Effector CD8-positive, alpha-beta T cell (primary cell): ENCODE results near the gene TIMM29.
"Not testable (repeated sequence)": the region's sequence is repeated elsewhere in the genome, so short reads cannot be mapped to it uniquely, and the experiment has no call there.

ENCODE experiments used
- DNase-seq: peaks from one replicate; lab custom pipeline; 2025; lab: John Stamatoyannopoulos, UW

Gene TIMM29

DNA sequence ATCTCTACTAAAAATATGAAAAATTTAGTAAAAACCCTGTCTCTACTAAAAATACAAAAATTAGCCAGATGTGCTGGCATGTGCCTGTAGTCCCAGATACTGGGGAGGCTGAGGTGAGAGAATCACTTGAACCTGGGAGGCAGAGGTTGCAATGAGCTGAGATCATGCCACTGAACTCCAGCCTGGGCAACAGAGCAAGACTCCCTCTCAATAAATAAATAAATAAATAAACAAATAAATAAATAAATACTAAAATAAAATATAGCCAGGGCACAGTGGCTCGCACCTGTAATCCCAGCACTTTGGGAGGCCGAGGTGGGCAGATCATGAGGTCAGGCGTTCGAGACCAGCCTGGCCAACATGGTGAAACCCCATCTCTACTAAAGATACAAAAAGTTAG, 14.8 kb downstream of the TIMM29 start:
- DNase-seq: not testable (repeated sequence)

DNA sequence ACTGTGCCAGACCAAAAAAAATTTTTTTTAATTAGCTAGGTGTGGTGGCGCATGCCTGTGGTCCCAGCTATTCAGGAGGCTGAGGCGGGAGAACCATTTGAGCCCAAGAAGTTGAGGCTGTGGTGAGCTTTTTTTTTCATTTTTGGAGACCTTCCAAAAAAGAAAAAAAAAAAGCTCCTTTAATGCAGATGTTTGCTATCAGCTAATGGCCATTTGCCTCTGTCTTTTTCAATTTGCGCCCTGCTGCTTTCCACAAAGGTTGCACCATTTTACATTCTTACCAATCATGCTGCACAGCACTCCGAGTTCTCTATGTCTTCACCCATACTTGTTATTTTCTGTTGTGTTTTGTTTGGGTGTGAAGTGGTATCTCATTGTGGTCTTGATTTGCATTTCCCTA, 16.7 kb downstream of the TIMM29 start:
- no peak for DNase-seq

DNA sequence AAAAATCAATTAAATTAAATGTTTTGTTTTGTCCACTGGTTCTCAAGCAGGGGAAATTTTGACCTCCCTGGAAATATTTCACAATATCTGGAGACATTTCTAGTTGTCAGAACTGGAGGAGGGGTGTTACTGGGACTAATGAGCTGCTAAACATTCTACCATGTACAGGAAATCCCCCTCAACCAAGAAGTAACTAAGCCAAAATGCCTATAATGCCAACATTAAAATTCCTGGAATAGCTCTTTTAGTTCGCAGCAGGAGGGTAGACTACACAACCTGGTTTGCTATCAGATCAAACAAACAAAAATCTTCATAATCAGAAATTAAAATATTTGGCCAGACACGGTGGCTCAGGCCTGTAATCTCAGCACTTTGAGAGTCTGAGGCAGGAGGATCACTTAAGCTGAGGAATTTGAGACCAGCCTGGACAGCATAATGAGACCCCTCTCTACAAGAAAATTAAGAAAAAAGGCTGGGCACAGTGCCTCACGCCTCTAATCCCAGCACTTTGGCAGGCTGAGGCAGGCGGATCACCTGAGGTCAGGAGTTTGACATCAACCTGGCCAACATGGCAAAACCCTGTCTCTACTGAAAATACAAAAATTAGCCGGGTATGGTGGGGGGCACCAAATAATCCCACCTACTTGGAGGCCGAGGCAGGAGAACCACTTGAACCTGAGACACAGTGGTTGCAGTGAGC, 18.5 kb downstream of the TIMM29 start:
- no peak for DNase-seq

DNA sequence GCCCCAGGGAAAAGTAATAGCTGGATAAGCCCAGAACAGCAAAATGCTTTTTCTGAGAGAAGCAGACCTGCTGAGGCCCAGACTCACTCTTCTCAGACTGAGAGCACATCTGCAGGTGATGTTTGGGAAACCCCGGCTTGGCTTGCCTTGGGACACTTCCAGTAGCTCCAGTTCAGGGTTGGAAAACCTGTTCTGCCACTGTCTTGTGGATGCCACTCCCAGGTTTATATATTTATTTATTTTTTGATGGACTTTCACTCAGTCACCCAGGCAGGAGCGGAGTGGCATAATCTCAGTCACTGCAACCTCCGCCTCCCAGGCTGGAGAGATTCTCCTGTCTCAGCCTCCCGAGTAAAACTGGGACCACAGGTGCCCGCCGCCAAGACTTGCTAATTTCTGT, 24.2 kb downstream of the TIMM29 start:
- no peak for DNase-seq

GRCh38 chr19:10959277-10959968, 30.8 kb downstream of the TIMM29 start:
- DNase-seq: not testable (repeated sequence)

DNA sequence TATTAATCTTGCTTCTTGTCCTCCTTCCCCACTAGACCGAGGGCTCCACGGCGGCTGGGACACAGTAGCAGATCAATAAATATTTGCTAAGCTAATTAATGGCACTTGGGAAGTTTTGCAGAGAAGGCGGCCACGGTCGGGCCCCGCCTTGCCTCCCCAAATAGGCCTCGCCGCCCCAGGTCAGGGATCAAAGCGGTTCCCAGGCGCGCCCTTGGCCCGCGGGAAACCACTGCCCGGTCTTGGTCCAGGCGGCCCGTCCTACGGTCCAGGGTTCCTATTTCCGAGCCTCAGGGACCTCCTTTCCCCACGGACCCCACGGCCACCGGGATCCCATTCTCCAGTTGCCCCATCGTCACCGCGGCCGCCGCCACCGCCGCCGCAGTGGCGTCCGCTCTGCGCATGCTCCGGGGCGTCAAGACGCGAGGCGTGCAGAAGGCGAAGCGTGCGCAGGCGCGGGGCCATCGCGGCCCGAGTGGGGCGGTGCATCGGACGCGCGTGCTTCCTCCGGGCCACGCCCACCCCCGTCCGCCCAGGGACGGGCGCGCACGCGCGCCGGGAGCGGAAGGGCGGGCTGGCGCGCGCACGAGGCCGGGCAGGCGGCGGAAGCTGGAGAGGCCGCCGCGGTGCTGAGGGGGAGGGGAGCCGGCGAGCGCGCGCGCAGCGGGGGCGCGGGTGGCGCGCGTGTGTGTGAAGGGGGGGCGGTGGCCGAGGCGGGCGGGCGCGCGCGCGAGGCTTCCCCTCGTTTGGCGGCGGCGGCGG, 31.9 kb downstream of the TIMM29 start, which contains the start of gene SMARCA4:
Gene SMARCA4 (plus strand): TSS at position 717 of the 759 bp plus-strand sequence. CDS start 23,122 bp downstream, outside the sequence.
- peak; percentile 97 for DNase-seq

- no peak for DNase-seq
Observed at GRCh38 chr19:10961073-10961860, 32.7 kb downstream of the TIMM29 start.

GRCh38 chr19:10962863-10963262, 34.3 kb downstream of the TIMM29 start:
- DNase-seq: no peak

- no peak for DNase-seq
Observed at GRCh38 chr19:10963865-10964264, 35.3 kb downstream of the TIMM29 start.

GRCh38 chr19:10964903-10965302, 36.3 kb downstream of the TIMM29 start:
- DNase-seq: no peak

GRCh38 chr19:10965398-10965797, 36.8 kb downstream of the TIMM29 start:
- DNase-seq: no peak

- no peak for DNase-seq
Observed at GRCh38 chr19:10966809-10967208, 38.2 kb downstream of the TIMM29 start.

DNA sequence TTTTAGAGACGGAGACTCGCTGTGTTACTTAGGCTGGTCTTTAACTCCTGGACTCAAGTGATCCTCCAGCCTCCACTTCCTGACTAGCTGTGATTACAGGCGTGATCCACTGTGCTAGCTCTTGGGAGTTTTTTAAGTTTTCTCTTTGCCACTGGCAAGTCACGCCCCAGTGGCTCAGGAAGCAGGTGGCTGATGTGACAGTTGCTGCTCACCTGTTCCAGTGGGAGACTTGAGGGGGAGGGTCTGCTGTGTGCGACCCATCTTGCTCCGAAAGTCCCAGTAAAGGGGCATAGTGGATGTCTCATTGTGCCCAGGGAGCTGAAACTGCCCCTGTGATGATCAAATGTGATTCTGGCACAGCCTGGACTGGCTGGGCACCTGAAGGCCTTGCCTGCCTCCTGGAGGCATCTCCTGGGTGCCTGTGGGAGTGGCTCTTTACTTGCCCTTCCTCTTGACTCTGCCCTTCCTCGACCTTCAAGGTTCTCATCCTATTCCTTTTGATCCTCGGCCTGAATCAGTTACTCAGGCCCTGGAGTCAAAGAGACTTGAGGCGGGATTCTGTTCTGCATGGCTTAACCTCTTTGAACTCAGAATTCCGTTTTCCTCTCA, 40.0 kb downstream of the TIMM29 start:
- DNase-seq: no peak

- no peak for DNase-seq
Observed at GRCh38 chr19:10971107-10971726, 42.6 kb downstream of the TIMM29 start.

DNA sequence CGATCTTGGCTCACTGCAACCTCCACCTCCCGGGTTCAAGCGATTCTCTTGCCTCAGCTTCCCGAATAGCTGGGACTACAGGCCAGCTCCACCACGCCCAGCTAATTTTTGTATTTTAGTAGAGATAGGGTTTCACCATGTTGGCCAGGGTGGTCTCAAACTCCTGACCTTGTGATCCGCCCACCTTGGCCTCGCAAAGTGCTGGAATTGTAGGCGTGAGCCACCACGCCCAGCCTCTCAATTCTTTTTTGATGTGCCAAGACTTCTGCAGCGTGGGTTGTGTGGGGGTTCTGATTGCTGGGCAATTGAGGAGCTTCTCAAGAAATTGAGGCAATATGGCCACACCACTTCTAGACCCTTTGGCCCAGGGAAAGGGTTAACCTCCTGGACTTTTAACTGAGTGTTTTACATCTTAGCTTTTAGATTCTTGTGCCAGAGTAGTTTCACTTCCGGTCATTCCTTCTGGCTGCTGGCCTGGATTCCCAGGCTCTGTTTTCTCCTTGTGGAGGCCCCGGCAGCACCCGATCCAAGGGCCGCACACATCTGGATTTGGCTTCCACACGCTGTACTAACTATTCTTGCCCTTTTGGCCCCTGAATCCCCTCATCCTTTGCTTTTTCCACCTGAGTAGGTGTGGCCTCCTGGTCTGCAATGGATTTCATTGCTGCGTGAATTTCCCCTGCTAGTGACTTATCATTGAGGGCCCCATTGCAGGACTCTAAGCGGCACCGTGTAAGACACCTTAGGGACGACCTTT, 46.9 kb downstream of the TIMM29 start:
- DNase-seq: no peak

DNA sequence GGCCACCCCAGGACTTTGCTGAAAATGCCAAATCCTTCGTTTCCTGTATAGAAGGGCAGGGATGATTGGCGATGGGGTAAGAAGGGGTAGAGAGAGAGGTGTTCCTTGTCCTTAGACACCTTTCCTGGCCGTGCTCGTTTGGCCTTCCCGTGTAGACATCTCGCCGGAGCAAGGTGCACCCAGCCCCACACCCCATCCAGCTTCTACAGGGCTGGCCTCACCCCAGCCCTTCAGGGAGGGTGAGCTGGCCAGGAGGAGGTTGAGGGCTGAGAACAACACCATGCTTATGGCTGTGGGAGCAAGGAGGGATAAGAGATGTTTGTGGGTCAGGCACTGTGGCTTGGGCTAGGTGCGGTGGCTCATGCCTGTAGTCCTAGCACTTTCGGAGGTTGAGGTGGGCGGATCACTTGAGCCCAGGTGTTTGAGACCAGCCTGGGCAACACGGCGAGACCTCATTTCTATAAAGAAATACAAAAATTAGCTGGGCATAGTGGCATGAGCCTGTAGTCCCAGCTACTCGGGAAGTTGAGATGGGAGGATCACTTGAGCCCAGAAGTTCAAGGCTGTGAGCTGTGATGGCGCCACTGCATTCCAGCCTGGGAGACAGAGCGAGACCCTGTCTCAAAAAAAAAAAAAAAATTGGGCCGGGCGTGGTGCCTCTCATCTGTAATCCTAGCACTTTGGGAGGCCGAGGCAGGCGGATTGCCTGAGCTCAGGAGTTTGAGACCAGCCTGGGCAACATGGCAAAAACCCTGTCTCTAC, 47.7 kb downstream of the TIMM29 start:
- no peak for DNase-seq

DNA sequence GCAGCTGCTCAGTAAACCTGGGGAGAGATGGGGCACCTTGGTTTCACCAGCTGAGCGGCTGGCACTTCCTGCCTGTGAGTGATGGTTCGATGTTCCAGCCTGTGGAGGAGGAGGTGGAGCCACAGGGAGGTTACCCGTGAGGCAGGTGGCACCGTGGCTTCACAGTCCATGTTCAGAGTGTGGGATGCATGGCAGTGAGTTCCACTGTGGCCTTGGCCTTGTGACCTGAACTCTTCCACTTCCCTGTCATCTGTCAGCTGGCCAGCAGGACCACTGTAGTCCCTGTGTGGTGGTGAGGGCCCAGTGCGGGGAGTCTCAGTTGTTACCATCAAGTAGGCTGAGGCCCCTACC, 49.1 kb downstream of the TIMM29 start:
- DNase-seq: no peak
